ENCODE results near the gene PRDM16. TPM values are rescaled to one million over a fixed set of nuclear protein-coding genes. Genes with fewer than 3 reads are reported as not detected.

PRDM16 gene
- total RNA-seq, 1 donor from 2014 or later: not detected

DNA sequence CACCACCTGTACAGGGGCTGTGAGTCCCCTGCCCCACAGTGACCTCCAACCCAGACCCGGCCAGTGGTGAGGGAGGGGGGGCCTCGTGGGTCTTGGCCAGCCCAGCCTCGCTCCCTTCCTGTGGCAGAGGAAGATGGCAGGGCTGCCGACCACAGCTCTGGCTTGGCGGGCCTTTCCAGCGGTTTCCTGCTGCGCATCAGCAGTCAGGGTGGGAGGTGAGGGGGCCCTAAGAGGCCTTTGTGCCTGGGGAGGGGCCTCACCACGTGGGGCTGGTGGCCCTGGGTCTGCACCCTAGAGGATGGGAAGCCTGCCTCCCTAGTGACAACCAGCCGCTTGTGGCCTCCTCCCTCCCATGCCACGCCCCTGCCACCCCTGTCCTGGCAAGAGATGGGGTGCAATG is 312.9 kb downstream of the PRDM16 start:
- DNase-seq (ENCODE audit: low read depth): no peak

DNA sequence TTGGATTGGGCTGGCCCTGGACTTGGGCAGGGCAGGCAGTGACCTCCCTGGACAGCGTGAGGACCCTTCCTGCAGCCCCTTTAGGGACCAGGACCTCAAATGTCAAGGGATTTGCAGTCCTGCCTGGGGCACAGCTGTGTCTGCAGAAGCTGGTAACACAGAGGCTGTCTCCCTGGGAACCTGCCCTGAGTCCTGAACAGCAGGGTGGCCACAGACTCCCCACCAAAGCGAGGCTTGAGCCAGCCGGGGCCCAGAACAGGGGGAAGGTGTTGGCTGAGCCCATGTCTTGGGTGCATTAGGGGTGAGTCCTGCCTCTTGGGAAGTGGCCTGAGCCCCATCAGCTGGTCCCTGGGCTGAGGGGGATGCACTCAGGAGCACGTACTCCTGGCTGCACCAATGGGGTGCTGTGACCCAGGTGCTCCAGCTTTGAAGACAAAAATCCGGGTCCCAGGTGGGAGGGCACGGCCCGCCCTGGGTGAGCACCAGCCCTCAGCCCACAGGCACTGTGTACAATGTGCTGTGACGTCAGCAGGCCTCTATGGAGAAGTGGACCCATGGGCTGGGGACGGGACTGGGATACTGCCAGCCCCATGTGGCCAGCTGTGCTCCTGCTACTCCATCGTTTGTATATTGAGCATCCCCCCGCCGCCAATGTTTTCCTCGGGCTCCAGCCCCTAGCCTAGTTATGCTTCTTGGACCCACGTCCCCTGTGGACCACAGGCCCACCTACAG is 313.5 kb downstream of the PRDM16 start:
- DNase-seq (ENCODE audit: low read depth): no peak

DNA sequence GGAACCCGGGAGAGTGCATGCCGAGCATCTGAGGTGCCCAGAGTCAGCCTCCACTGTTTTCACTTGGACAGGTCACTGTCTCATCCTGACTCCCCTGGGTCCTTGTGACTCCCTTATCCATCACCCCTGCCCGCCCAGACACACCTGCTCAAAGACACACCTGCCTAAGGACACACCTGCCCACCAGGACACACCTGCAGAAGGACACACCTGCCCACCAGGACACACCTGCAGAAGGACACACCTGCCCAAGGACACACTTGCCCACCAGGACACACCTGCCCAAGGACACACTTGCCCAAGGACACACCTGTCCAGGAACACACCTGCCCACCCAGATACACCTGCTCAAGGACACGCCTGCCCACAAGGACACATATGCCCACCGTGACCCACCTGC is 314.7 kb downstream of the PRDM16 start:
- DNase-seq (ENCODE audit: low read depth): no peak

DNA sequence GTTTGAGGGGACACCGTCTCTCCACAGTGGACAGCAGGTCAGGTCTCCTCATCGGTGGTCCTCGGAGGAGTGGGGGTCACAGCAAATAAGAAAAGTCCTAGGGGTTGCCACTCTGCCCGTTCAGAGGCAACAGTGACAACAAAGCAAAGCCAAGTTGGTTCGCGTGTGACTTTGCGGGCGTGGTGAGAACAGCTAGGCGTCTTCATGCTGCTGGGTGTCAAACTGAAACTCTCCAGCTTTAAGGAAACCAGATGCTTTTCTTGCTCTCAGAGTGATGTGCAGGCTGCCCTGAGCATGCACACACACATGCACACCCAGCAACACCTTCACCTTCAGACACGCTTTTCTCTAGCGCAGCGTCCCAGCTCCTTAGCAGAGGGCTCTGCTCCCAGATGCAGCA is 315.4 kb downstream of the PRDM16 start:
- no peak for DNase-seq (ENCODE audit: low read depth)

DNA sequence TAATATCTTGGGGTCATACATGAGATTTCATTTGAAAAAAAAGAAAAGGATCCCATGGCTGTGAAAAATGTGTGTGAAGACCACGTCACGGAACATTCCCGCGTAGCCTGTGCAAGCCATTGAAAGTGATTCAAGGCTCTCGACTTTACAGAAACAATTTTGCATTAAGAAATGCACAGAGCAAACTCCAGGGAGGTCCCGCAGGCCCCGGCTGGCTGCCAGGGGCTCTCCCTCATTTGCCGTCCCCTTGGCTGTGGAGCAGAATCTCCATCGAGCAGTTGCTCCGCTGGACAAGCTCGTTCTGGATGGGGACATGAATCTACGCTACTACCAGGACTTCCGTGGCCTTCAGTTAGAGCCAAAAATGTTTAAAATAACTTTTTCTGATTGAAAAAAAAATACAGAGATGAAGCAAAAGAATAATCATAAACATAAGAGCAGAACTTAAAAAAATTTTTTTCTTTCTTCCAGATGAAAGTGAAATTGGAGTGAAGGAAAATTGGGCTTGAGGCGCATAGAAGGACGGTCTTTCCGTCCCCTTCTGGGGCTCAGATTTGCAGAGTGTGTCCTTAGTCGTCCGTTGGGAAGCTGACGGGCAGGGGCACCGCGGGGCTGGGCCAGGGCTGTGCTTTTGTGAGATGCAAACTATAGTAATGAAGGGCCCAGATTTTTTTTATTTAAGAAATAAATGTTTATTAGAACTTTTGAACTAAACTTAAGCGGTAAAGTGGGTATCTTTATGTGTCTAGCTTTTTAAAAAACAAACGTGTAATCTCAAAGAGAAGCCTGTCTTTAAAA is 317.4 kb downstream of the PRDM16 start:
- no peak for DNase-seq (ENCODE audit: low read depth)

DNA sequence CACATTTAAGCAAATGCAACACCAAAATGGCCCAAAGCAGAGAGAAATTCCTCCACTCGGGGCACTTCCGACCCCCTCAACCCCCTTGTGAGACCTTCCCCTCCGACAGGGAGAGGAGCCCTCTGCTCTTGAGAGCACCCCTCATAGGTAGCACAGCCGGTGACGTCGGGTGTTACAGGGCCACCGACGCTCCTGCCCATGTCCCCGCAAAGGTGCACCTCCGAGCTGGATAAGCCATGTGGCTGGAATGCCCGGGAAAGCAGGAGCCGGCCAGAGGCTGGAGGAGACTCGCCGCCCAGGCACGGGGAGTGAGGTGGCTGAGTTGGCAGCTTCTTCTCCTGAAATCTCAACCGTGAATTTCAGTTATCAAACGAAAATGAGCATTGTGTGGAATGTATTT is 318.4 kb downstream of the PRDM16 start:
- DNase-seq (ENCODE audit: low read depth): no peak

DNA sequence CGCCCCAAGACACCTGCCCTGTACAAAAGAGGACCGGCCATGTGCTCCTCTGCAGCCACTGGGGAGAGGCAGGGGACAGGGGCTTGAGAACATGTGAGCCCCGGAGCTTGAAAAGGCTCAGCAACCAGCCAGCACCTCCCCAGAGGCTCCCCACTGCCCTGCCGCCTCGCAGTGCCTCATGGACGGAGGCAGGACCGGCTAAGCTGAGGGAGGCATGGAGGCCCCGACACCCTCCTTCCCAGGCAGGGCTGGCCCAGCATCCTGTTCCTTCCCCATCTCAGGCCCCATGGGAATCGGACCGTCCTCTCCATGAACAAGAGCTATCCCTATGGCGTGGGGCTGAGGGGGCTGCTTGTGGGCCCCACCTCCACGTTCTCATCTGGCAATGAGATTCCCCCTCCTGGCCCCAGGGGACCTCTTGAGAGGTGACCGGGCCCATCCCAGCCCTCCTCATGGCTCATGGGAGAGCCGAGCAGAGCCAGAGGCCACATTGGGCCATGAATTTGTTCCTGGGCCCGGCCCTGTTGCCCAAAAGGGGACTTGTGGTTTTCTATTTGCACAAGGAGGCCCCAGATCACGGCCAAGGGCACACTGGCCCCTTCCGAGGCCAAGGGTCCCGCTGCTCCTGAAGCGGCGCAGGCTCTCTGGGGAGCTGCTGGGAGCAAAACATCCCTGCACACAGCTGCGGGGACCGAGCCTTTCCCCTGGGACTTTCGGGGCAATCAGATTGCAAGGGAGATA is 320.3 kb downstream of the PRDM16 start:
- no peak for DNase-seq (ENCODE audit: low read depth)

DNA sequence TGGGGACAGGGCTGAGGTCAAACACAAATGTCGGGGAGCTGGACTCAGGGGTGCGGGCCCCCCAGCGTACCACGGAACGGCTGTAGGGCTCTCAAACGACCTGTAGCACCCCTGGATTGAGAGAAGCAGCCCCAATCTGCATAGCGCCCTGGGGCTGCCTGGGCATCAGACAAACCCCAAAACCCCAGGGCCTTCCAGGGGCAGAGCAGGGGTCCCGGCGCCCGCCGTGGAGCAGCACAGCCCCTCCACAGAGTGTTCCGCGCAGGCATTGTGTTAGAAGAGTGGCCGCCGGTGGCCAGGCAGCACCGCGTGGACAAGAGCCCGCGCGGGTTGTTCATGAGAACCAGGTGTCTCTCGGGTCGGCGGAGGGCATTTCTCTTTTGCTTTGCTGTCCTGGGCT is 321.3 kb downstream of the PRDM16 start:
- DNase-seq (ENCODE audit: low read depth): no peak

DNA sequence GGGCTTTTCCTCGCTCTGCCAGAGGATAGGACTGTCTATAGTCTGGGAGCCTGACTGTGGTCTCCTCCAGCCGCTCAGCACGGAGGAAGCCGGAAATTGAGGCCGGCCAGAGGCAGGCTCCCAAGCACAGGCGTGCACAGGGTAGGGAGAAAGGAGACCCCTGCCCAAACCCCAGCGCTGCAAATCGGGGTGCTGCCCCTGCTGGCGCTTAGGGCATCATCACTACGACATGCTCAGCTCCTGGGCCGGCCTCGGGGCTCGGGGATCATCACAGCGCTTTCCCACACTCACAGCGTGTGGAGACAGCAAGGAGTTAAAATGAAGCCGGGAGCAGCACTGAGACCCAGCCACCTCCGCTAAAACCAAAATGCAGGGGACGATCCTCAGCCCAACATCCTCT is 322.7 kb downstream of the PRDM16 start:
- DNase-seq (ENCODE audit: low read depth): no peak

DNA sequence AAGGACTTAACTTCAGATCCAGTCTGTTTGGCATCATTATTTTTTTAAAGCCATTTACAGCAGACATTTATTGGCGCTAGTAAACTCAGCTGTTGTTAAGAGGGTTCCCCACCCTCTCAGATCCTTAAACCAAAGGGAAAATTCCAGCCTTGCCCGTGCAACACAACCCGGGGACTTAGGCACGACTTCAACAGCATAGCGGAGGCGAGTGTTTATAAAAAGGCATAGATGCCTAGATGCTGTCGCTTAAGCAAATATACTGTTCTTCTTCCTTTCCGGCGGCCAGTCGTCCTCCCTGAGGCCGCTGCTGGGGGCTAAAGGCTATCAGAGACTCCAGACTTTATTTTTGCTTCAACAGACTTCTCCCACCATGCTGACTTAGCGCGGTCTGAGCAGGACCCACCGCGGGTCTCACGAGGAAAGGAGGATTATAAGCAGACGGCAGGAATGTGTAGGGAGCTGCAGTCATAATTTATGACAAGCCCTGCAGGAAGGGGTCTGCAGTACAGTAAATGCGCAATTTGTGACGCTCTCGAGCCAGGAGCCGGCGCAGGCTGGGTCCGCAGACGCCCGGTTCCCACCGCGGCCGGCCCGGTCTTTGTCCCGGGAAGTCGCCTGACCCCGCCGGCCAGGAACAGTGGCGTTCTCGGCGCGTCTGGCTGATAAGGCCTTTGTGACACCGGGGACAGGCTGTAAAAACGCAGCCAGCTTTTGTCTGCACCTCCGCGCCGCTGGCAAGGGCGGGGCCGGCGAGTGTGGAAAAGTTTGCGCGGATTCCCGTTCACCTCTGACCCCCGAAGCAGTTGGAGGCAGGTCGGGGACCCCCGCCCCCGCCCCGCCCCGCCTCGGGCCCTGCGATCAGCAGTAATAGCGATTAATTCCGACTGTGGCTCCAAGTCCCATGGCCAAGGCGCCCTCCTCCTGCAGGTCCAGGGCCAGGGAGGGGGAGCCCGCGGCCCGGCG is 324.3 kb downstream of the PRDM16 start:
- DNase-seq (ENCODE audit: low read depth): no peak

DNA sequence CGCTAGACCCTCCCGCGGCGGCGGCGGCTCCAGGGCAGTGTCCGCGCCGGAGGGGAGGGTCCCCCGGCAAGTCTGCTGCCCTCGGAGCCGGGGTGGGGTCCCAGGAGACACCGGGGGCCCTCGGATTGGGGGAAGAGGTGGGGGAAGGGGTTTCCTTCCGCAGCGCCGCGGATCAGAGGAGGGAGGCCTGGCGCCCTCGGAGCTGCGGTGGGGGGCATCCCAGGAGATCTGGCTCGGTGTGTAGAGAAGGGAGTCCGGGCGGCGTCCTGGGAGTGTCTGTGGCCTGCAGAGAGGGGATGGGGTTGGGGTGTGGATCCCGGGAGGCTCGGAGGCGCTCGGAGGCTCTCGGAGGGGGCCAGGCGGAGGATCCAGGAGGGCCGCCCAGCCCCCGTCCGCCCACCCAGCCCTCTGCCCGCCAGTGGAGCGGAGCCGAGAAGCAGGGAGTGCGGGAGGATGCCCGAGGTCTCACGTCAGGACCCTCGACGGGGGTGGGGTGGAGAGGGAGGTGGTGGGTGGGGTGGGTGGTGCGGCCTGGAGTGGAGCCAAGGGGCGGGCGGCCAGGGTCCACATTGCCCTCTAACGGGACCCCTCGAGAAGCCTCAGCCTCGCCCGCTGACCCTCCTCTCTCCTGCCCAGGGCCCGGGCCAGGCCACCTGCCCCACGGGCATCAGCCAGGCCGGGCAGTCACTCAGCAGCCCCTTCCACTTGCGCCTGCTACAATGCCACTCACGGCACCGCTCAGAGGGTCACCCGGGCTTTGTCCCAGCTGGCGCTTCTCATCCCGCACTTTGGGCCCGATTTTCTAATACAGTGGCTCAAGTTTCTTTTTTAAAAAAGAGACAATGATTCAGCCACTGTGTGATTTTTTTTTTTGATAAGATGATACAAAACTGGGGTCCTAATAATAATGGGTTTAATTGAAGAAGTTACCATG is 325.3 kb downstream of the PRDM16 start:
- no peak for DNase-seq (ENCODE audit: low read depth)

DNA sequence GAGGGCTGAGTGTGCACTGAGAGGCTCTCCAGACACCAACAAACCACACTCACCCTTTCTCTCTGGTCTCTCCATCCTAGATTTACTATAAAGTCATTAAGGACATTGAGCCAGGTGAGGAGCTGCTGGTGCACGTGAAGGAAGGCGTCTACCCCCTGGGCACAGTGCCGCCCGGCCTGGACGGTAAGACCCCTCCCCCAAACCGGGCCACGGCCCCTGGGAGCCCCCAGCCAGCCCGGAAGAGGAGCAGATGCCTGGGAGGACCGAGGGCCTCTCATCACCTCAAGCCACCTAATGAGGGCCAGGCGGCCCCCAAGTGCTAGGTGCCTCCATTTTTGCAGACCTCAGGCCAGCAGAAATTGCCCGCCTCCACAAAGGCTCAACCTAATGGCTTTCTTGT is 327.4 kb downstream of the PRDM16 start:
- DNase-seq (ENCODE audit: low read depth): no peak

DNA sequence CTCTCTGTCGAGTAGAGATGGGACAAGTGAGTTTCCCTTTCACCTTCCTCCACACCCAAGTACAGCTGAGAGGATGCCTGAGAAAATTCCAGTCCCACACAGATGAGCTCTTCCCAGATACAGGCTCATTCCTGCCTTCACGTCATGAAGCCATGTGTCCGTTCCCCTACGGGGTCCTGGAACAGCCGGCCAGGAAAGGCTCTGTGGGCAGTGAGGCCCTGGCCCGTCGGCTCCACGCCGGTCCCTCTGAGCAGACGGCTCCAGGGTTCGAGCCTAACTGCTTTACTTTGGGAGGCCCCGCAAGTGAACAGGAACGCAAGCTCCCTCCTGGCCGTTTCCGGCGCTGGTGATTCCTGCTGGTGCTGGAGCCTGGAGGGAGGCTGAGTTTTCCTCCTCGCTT is 328.3 kb downstream of the PRDM16 start:
- no peak for DNase-seq (ENCODE audit: low read depth)

DNA sequence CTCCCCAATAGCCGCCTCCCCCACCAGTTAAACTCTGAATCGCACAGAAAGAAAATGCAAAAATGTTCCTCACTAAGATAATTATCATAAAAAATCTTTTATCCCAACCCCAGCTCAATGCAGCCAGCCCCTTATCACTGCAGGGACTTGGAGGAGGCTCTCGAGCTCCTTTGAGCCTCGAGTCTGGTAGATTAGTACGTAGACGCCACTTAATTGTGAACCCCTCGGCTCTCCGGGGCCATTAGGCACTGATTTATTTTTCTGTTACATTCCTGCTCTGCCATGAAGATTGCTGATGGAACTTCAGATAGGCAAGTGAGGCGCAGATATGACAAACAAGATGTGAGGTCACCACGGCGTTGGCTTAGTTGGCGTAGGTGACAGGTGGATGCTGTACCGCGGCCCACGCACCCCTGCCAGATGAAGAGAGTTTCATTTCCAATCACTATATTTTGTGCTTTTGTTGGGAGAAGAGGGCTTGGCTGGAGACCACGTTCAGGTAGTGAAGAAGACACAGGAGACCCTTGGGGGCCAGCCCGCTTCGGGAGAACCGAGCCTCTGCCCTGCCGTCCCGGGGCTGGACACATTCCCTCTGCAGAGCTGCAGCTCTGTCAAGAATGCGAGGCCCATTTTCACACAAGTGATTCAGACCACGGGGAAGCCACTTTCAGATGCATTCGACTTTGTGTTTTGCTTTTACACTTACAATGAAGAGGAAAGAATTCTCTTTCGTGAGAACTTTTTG is 329.6 kb downstream of the PRDM16 start:
- no peak for DNase-seq (ENCODE audit: low read depth)

DNA sequence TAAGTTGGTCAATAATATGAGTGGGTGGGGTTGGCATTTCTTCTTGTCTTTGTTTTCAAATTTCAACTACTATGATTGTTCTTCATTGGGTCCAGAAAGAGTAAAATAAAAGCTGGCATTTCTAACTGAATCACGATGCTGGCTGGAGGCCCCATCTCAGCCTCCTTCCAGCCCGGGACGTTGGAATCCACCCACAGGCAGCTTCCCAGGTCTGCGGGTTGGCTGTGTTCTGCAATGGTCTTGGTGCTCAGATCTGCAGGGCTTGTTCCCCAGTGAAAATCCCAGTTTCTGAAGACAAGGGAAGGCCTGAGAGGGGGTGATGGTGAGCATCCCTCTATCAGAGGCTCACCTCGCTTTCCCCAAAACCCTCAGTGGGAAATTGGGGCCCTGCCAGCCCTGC is 330.7 kb downstream of the PRDM16 start:
- DNase-seq (ENCODE audit: low read depth): no peak

DNA sequence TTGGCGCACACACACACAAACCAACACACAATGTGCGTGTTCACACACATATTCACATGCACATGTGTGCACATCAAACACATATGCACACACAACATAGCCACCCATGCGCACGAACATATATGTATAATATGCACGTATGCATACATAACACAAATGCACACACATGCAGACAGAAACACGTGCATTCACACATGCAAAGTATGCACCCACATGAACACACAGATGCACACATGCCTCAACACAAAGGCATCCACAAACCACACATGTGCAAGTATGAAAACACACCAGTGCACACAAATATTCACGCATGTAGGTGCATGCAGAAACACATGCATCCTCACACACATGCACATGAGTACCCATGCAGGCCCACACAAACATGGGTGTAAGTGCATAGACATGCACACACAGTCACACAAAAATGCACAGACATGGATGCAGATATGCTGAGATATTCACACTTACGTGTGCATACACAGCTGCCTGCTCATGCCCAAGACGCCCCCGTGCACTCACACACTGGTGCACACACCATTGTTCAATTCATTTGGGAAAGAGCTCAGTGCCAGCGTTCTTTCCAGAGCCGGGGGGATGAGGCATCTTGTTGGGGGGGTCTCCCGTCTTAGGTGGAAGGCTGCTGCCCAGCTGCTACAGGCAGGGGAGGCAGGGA is 332.7 kb downstream of the PRDM16 start:
- DNase-seq (ENCODE audit: low read depth): no peak

DNA sequence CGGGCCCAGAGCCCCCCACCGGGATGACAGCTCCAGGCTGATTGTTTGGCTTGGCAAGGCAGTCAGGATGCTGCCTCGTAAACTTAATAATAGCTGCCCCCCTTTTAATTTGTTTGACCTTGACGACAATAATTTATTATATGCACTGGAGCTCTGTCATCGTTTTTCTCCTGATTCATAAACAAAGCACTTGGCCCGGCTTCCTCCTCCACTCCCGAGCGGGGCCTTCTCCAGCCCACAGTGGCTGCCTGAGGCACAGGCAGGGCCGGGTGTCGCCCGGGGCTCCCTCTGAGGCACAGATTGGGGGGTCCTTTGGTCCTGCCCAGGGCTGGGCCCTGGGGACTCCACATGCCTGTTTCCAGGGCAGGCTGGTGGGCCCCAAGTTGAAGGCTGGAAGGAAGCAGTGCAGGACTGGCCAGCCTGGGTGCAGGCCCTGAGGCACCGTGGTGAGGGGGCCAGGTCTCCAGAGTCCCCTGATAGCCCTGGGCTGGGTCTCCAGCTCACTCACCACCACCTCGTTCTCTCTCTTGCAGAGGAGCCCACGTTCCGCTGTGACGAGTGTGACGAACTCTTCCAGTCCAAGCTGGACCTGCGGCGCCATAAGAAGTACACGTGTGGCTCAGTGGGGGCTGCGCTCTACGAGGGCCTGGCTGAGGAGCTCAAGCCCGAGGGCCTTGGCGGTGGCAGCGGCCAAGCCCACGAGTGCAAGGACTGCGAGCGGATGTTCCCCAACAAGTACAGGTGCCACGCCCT is 333.4 kb downstream of the PRDM16 start:
- DNase-seq (ENCODE audit: low read depth): no peak

DNA sequence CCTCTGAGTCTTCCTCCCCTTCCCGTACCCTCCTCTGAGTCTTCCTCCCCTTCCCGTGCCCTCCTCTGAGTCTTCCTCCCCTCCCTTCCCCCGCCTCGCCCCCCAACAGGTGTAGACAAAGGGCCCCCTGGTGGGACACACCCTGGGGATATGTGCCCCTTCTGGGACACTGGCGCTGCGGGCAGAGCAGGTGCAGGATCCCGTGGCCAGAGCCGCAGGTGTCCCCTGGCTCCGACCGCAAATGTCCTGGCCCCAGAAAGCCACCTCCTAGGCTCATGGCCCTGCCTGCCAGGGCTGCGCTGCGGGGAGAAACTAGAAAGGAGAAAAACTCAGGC is 334.0 kb downstream of the PRDM16 start:
- no peak for DNase-seq (ENCODE audit: low read depth)
